HEK293 (cell line): Measurements from ENCODE around the gene JAZF1.

ENCODE experiments used
- CTCF ChIA-PET: fragments of 350-600 bp; formaldehyde crosslinking; extraction: SDS; loops from one replicate; lab custom pipeline; 2021; ENCODE audit warnings: antibody characterized with exemption; lab: Yijun Ruan, JAX
- POLR2A ChIA-PET: fragments of 300-600 bp; formaldehyde crosslinking; extraction: SDS; loops from one replicate; lab custom pipeline; 2020; ENCODE audit warnings: antibody characterized with exemption, inconsistent platforms; lab: Yijun Ruan, JAX
- H3K27ac ChIP-seq: fragments of 200-500 bp; sonication (Bioruptor generic); 2 replicates; pipeline ENCODE4 v1.5.1; 2014; ENCODE audit warnings: low read depth, low read length, control low read depth, inconsistent platforms; ENCODE audit errors: extremely low read depth
- H3K36me3 ChIP-seq, 2 experiments: fragments of 200-500 bp in 1 of 2; sonication (Bioruptor generic) in 1 of 2; 1 replicate in 1 of 2; 2 replicates in 1 of 2; pipeline ENCODE4 v1.5.1; 2014 to 2017; ENCODE audit warnings: inconsistent platforms in 2 of 2, low read length in 2 of 2; ENCODE audit not compliant: control insufficient read depth in 2 of 2, insufficient read depth in 1 of 2
- H3K4me1 ChIP-seq: fragments of 200-500 bp; sonication (Bioruptor generic); 2 replicates; pipeline ENCODE4 v1.5.1; 2014; ENCODE audit warnings: mild to moderate bottlenecking, low read length, inconsistent platforms; ENCODE audit not compliant: control insufficient read depth, insufficient read depth
- H3K4me3 ChIP-seq: 2 replicates; pipeline ENCODE4 v1.5.1; 2011; ENCODE audit warnings: low read depth, mild to moderate bottlenecking, control low read depth, low read length, moderate library complexity
- H3K9me3 ChIP-seq: fragments of 200-500 bp; sonication (Bioruptor generic); 2 replicates; pipeline ENCODE4 v1.5.1; 2014; ENCODE audit warnings: low read depth, low read length, inconsistent platforms; ENCODE audit not compliant: control insufficient read depth, insufficient read depth
- GFI1B ChIP-seq: fragments of 450-650 bp; formaldehyde crosslinking; IDR thresholded peaks from 2 replicates; pipeline ENCODE4 v1.5.1; 2016; ENCODE audit warnings: missing biosample characterization, missing genetic modification characterization
- GLI2 ChIP-seq: fragments of 450-650 bp; formaldehyde crosslinking; IDR thresholded peaks from 2 replicates; pipeline ENCODE4; 2017; ENCODE audit warnings: missing biosample characterization, missing genetic modification characterization, low read depth, borderline replicate concordance
- OVOL3 ChIP-seq: fragments of 450-650 bp; formaldehyde crosslinking; IDR thresholded peaks from 2 replicates; pipeline ENCODE4 v1.5.1; 2016; ENCODE audit warnings: missing biosample characterization, missing genetic modification characterization
- SALL2 ChIP-seq: fragments of 450-650 bp; formaldehyde crosslinking; IDR thresholded peaks from 2 replicates; pipeline ENCODE4 v1.5.0; 2017; ENCODE audit warnings: missing biosample characterization, mild to moderate bottlenecking, missing genetic modification characterization, borderline replicate concordance
- SP3 ChIP-seq: fragments of 450-650 bp; formaldehyde crosslinking; IDR thresholded peaks from 2 replicates; pipeline ENCODE4 v1.5.1; 2016; ENCODE audit warnings: missing biosample characterization, missing genetic modification characterization
- TSHZ1 ChIP-seq: fragments of 450-650 bp; formaldehyde crosslinking; IDR thresholded peaks from 2 replicates; pipeline ENCODE4 v1.5.1; 2016; ENCODE audit warnings: missing biosample characterization, missing genetic modification characterization, borderline replicate concordance
- WT1 ChIP-seq: fragments of 450-650 bp; formaldehyde crosslinking; IDR thresholded peaks from 2 replicates; pipeline ENCODE4 v1.5.1; 2016; ENCODE audit warnings: missing biosample characterization, missing genetic modification characterization
- ZFP3 ChIP-seq: fragments of 450-650 bp; formaldehyde crosslinking; IDR thresholded peaks from 2 replicates; pipeline ENCODE4 v1.5.1; 2016; ENCODE audit warnings: low read depth, missing biosample characterization, missing genetic modification characterization
- ZNF10 ChIP-seq: fragments of 450-650 bp; formaldehyde crosslinking; IDR thresholded peaks from 2 replicates; pipeline ENCODE4 v1.5.1; 2017; ENCODE audit warnings: missing biosample characterization, missing genetic modification characterization
- ZNF133 ChIP-seq: fragments of 450-650 bp; formaldehyde crosslinking; IDR thresholded peaks from 2 replicates; pipeline ENCODE4 v1.5.1; 2016; ENCODE audit warnings: missing biosample characterization, missing genetic modification characterization
- ZNF184 ChIP-seq: fragments of 450-650 bp; IDR thresholded peaks from 2 replicates; pipeline ENCODE4 v1.5.1; 2018; ENCODE audit warnings: missing biosample characterization, mild to moderate bottlenecking, missing genetic modification characterization
- ZNF274 ChIP-seq, 2 experiments: fragments of 200-500 bp in 1 of 2; fragments of 450-650 bp in 1 of 2; sonication (Bioruptor generic) in 1 of 2; formaldehyde crosslinking in 1 of 2; IDR thresholded peaks; 2 replicates each; pipeline versions ENCODE4 v1.5.1 to v1.6.1; 2014 to 2016; ENCODE audit warnings: borderline replicate concordance in 1 of 2, inconsistent platforms in 1 of 2, low read length in 1 of 2, missing biosample characterization in 1 of 2, missing genetic modification characterization in 1 of 2
- ZNF280C ChIP-seq: fragments of 450-650 bp; formaldehyde crosslinking; IDR thresholded peaks from 2 replicates; pipeline ENCODE4 v1.5.1; 2016; ENCODE audit warnings: missing biosample characterization, missing genetic modification characterization
- ZNF354C ChIP-seq: fragments of 450-650 bp; formaldehyde crosslinking; IDR thresholded peaks from 2 replicates; pipeline ENCODE4 v1.5.1; 2016; ENCODE audit warnings: missing biosample characterization, missing genetic modification characterization, low read depth, borderline replicate concordance
- ZNF501 ChIP-seq: fragments of 450-650 bp; formaldehyde crosslinking; IDR thresholded peaks from 2 replicates; pipeline ENCODE4 v1.5.1; 2016; ENCODE audit warnings: missing biosample characterization, missing genetic modification characterization
- ZNF561 ChIP-seq: fragments of 450-650 bp; IDR thresholded peaks from 2 replicates; pipeline ENCODE4 v1.5.1; 2018; ENCODE audit warnings: missing biosample characterization, missing genetic modification characterization, borderline replicate concordance
- ZNF596 ChIP-seq: fragments of 450-650 bp; IDR thresholded peaks from 2 replicates; pipeline ENCODE4 v1.5.0; 2018; ENCODE audit warnings: missing biosample characterization, mild to moderate bottlenecking, missing genetic modification characterization, moderate library complexity
- ZNF645 ChIP-seq: fragments of 450-650 bp; formaldehyde crosslinking; IDR thresholded peaks from 2 replicates; pipeline ENCODE4; 2016; ENCODE audit warnings: missing biosample characterization, missing genetic modification characterization

The JAZF1 gene

GRCh38 chr7:27943241-27943640 lies 237.4 kb downstream of the JAZF1 start:
- Histone ChIP-seq H3K36me3 (no peaks in the 10 kb centered on the region), H3K4me1 (no peaks in the 10 kb centered on the region), H3K4me3 (no peak overlapping the region), H3K9me3 (no peaks in the 10 kb centered on the region), H3K27ac (no peak overlapping the region)
- ChIA-PET CTCF (interaction anchor here (1.1 kb wide), 1 partner anchor 153 kb away, joined by 3 read pairs; no protein-coding TSS in a partner anchor), POLR2A (no interaction called here)
- TF ChIP-seq GLI2, result no peak
- no peak for TF ChIP-seq ZNF501 (tag by site-specific recombination)
- no peak for TF ChIP-seq ZNF10
- TF ChIP-seq SP3 (tag by site-specific recombination), result no peak
- no peak for TF ChIP-seq ZNF133 (tag by site-specific recombination)

- Histone ChIP-seq H3K27ac (no peak overlapping the region), H3K36me3 (no peaks in the 10 kb centered on the region), H3K9me3 (no peaks in the 10 kb centered on the region), H3K4me3 (no peak overlapping the region), H3K4me1 (no peaks in the 10 kb centered on the region)
- ChIA-PET CTCF (no interaction called here), POLR2A (no interaction called here)
- TF ChIP-seq GFI1B, result no peak
- TF ChIP-seq ZNF645 (tag by site-specific recombination), result no peak
- no peak for TF ChIP-seq TSHZ1 (tag by site-specific recombination)
- TF ChIP-seq ZFP3 (tag by site-specific recombination), result no peak
- no peak for TF ChIP-seq ZNF184
- TF ChIP-seq ZNF10, result no peak
- no peak for TF ChIP-seq ZNF596 (tag by site-specific recombination)
These were observed 237.9 kb downstream of the JAZF1 start for GRCh38 chr7:27942711-27943110.

- POLR2A ChIA-PET, result no interaction called here
- Histone ChIP-seq H3K4me1 (0 out of 2 replicates have a peak, but pooled peaks cover 3% of the 10 kb centered on the region), H3K9me3 (no peaks in the 10 kb centered on the region), H3K4me3 (no peak overlapping the region), H3K36me3 (no peaks in the 10 kb centered on the region), H3K27ac (no peak overlapping the region)
- TF ChIP-seq ZNF274 (IDR thresholded peaks at IDR 0.05; ENCODE audit: low read length) (no peak), ZNF274 (tag by site-specific recombination; IDR thresholded peaks at IDR 0.05; ENCODE audit: borderline replicate concordance) (no peak), SALL2 (no peak), ZNF354C (no peak), ZNF280C (tag by site-specific recombination) (no peak), OVOL3 (tag by site-specific recombination) (no peak), ZNF561 (tag by site-specific recombination) (no peak), WT1 (tag by site-specific recombination) (no peak)
- CTCF ChIA-PET, result interaction anchor here (0.6 kb wide), 2 partner anchors 11 to 762 kb away, joined by 3 to 4 read pairs; no protein-coding TSS in a partner anchor
These were observed 239.1 kb downstream of the JAZF1 start for GRCh38 chr7:27941522-27941921.
